ENCODE measurements around the gene C5orf63. TPM values are rescaled to one million over a fixed set of nuclear protein-coding genes. Genes with fewer than 3 reads are reported as not detected.

C5orf63 gene
- total and polyA plus RNA-seq, 2 of the 8 experiments (the other 6 are each of a cell fraction or from before 2014, with no cell fraction given) = 0.67 to 0.71 TPM

- TF ChIP-seq, protein P1, sequence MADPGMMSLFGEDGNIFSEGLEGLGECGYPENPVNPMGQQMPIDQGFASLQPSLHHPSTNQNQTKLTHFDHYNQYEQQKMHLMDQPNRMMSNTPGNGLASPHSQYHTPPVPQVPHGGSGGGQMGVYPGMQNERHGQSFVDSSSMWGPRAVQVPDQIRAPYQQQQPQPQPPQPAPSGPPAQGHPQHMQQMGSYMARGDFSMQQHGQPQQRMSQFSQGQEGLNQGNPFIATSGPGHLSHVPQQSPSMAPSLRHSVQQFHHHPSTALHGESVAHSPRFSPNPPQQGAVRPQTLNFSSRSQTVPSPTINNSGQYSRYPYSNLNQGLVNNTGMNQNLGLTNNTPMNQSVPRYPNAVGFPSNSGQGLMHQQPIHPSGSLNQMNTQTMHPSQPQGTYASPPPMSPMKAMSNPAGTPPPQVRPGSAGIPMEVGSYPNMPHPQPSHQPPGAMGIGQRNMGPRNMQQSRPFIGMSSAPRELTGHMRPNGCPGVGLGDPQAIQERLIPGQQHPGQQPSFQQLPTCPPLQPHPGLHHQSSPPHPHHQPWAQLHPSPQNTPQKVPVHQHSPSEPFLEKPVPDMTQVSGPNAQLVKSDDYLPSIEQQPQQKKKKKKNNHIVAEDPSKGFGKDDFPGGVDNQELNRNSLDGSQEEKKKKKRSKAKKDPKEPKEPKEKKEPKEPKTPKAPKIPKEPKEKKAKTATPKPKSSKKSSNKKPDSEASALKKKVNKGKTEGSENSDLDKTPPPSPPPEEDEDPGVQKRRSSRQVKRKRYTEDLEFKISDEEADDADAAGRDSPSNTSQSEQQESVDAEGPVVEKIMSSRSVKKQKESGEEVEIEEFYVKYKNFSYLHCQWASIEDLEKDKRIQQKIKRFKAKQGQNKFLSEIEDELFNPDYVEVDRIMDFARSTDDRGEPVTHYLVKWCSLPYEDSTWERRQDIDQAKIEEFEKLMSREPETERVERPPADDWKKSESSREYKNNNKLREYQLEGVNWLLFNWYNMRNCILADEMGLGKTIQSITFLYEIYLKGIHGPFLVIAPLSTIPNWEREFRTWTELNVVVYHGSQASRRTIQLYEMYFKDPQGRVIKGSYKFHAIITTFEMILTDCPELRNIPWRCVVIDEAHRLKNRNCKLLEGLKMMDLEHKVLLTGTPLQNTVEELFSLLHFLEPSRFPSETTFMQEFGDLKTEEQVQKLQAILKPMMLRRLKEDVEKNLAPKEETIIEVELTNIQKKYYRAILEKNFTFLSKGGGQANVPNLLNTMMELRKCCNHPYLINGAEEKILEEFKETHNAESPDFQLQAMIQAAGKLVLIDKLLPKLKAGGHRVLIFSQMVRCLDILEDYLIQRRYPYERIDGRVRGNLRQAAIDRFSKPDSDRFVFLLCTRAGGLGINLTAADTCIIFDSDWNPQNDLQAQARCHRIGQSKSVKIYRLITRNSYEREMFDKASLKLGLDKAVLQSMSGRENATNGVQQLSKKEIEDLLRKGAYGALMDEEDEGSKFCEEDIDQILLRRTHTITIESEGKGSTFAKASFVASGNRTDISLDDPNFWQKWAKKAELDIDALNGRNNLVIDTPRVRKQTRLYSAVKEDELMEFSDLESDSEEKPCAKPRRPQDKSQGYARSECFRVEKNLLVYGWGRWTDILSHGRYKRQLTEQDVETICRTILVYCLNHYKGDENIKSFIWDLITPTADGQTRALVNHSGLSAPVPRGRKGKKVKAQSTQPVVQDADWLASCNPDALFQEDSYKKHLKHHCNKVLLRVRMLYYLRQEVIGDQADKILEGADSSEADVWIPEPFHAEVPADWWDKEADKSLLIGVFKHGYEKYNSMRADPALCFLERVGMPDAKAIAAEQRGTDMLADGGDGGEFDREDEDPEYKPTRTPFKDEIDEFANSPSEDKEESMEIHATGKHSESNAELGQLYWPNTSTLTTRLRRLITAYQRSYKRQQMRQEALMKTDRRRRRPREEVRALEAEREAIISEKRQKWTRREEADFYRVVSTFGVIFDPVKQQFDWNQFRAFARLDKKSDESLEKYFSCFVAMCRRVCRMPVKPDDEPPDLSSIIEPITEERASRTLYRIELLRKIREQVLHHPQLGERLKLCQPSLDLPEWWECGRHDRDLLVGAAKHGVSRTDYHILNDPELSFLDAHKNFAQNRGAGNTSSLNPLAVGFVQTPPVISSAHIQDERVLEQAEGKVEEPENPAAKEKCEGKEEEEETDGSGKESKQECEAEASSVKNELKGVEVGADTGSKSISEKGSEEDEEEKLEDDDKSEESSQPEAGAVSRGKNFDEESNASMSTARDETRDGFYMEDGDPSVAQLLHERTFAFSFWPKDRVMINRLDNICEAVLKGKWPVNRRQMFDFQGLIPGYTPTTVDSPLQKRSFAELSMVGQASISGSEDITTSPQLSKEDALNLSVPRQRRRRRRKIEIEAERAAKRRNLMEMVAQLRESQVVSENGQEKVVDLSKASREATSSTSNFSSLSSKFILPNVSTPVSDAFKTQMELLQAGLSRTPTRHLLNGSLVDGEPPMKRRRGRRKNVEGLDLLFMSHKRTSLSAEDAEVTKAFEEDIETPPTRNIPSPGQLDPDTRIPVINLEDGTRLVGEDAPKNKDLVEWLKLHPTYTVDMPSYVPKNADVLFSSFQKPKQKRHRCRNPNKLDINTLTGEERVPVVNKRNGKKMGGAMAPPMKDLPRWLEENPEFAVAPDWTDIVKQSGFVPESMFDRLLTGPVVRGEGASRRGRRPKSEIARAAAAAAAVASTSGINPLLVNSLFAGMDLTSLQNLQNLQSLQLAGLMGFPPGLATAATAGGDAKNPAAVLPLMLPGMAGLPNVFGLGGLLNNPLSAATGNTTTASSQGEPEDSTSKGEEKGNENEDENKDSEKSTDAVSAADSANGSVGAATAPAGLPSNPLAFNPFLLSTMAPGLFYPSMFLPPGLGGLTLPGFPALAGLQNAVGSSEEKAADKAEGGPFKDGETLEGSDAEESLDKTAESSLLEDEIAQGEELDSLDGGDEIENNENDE (IDR thresholded peaks at IDR 0.05; ENCODE audit: insufficient replicate concordance, low read length) = no peak
- TF ChIP-seq SIRT6 (IDR thresholded peaks at IDR 0.05; ENCODE audit: low read length) (no peak), CREB1 (IDR thresholded peaks at IDR 0.05) (peak; percentile 82), KDM1A (IDR thresholded peaks at IDR 0.05; ENCODE audit: borderline replicate concordance, low read length) (no peak), E2F6 (IDR thresholded peaks at IDR 0.05) (peak; percentile 84; the same call in 1 of the 2 replicates), SP2 (IDR thresholded peaks at IDR 0.05; ENCODE audit: low read length) (peak; percentile 49; the same call in 1 of the 2 replicates), TAF7 (optimal IDR thresholded peaks at IDR 0.05; ENCODE audit: borderline replicate concordance, low read depth, low read length) (peak; percentile 67)
Measured at GRCh38 chr5:127030259-127031146, 42.8 kb downstream of the C5orf63 start, which contains the start of gene MARCHF3 (continued).

Data from H1 (cell line).